SK-N-SH (cell line): Measurements from ENCODE around the gene ROBO4. TPM values are rescaled to one million over a fixed set of nuclear protein-coding genes. Genes with fewer than 3 reads are reported as not detected.

ENCODE experiments used
- CTCF ChIA-PET: fragments of 300-600, 350-600 bp; formaldehyde crosslinking; extraction: SDS; loops from one replicate; lab custom pipeline; 2021; lab: Yijun Ruan, JAX
- POLR2A ChIA-PET: fragments of 350-600 bp; sonication (Branson Sonifier 250); formaldehyde crosslinking; extraction: SDS; loops from one replicate; lab custom pipeline; 2020; ENCODE audit warnings: antibody characterized with exemption, inconsistent platforms; lab: Yijun Ruan, JAX
- DNase-seq: peaks from one replicate; pipeline ENCODE4 v3.0.0; 2012
- H2AFZ ChIP-seq: fragments of 200-600 bp; sonication (generic); 2 replicates; pipeline ENCODE4 v1.8.1; 2016; ENCODE audit warnings: antibody characterized with exemption, mild to moderate bottlenecking, low read depth
- H3F3A ChIP-seq: fragments of 200-600 bp; sonication (generic); replicated peaks from 2 replicates; pipeline ENCODE3; 2016; ENCODE audit warnings: antibody characterized with exemption, mild to moderate bottlenecking; ENCODE audit not compliant: insufficient read depth
- H3K27ac ChIP-seq, 2 experiments: fragments of 200-500 bp in 1 of 2; fragments of 200-600 bp in 1 of 2; sonication (Bioruptor generic) in 1 of 2; sonication (generic), shearing (Covaris generic) in 1 of 2; 2 replicates each; pipeline versions ENCODE4 v1.5.1 to v1.6.1; 2014 to 2016; ENCODE audit warnings: low read depth in 2 of 2, inconsistent platforms in 1 of 2, low read length in 1 of 2, mild to moderate bottlenecking in 1 of 2, mixed read lengths in 1 of 2
- H3K27me3 ChIP-seq: fragments of 200-600 bp; sonication (generic), shearing (Covaris generic); 2 replicates; pipeline ENCODE4 v1.6.1; 2016; ENCODE audit warnings: mixed run types; ENCODE audit not compliant: insufficient read depth
- H3K36me3 ChIP-seq, 2 experiments: fragments of 200-500 bp in 1 of 2; fragments of 200-600 bp in 1 of 2; sonication (Bioruptor generic) in 1 of 2; sonication (generic) in 1 of 2; replicated peaks in 1 of 2; 2 replicates each; pipeline versions ENCODE3 to v1.5.1; 2014 to 2016; ENCODE audit warnings: low read length in 1 of 2, mild to moderate bottlenecking in 1 of 2; ENCODE audit not compliant: insufficient read depth in 2 of 2, control insufficient read depth in 1 of 2
- H3K4me1 ChIP-seq, 2 experiments: fragments of 200-500 bp in 1 of 2; fragments of 200-600 bp in 1 of 2; sonication (Bioruptor generic) in 1 of 2; sonication (generic), shearing (Covaris generic) in 1 of 2; 2 replicates each; pipeline versions ENCODE4 v1.5.1 to v1.6.1; 2014 to 2016; ENCODE audit warnings: low read depth in 1 of 2, low read length in 1 of 2, mixed run types in 1 of 2; ENCODE audit not compliant: insufficient read depth in 2 of 2, control insufficient read depth in 1 of 2
- H3K4me2 ChIP-seq: fragments of 200-600 bp; sonication (generic), shearing (Covaris generic); 2 replicates; pipeline ENCODE4 v1.6.1; 2017; ENCODE audit warnings: mixed run types
- H3K4me3 ChIP-seq, 2 experiments: fragments of 200-500 bp in 1 of 2; fragments of 200-600 bp in 1 of 2; sonication (Bioruptor generic) in 1 of 2; sonication (generic), shearing (Covaris generic) in 1 of 2; 2 replicates each; pipeline versions ENCODE4 v1.5.1 to v1.8.1; 2014 to 2016; ENCODE audit warnings: low read depth in 2 of 2, inconsistent platforms in 1 of 2, low read length in 1 of 2, mild to moderate bottlenecking in 1 of 2, mixed read lengths in 1 of 2, moderate library complexity in 1 of 2
- H3K79me2 ChIP-seq: fragments of 200-600 bp; sonication (generic); 2 replicates; pipeline ENCODE4 v1.8.1; 2017; ENCODE audit warnings: mild to moderate bottlenecking; ENCODE audit not compliant: insufficient read depth
- H3K9ac ChIP-seq: fragments of 200-600 bp; sonication (generic); 2 replicates; pipeline ENCODE4 v1.6.1; 2017; ENCODE audit warnings: mixed run types
- H3K9me2 ChIP-seq: fragments of 200-600 bp; sonication (generic); 2 replicates; pipeline ENCODE4 v1.6.1; 2017; ENCODE audit warnings: mixed run types
- H3K9me3 ChIP-seq: fragments of 200-600 bp; sonication (generic); 2 replicates; pipeline ENCODE4 v1.6.1; 2017; ENCODE audit warnings: mixed run types, mild to moderate bottlenecking, moderate library complexity
- H4K20me1 ChIP-seq: fragments of 200-600 bp; sonication (generic); 2 replicates; pipeline ENCODE4 v1.6.1; 2017; ENCODE audit warnings: mild to moderate bottlenecking, mixed run types; ENCODE audit not compliant: insufficient read depth
- CHD2 ChIP-seq: fragments of 150-350 bp; IDR thresholded peaks from 2 replicates; pipeline ENCODE4 v1.6.1; 2018; ENCODE audit warnings: low read length; ENCODE audit not compliant: partially characterized antibody
- ELF1 ChIP-seq: IDR thresholded peaks from 2 replicates; pipeline ENCODE4 v1.4.0; 2012
- EP300 ChIP-seq, 2 experiments: IDR thresholded peaks; 2 replicates each; pipeline versions ENCODE4 v1.4.0 to v1.6.1; 2012; ENCODE audit warnings: borderline replicate concordance in 1 of 2, low read depth in 1 of 2, low read length in 1 of 2
- EZH2phosphoT487 ChIP-seq: fragments of 200-600 bp; sonication (generic); IDR thresholded peaks from 2 replicates; pipeline ENCODE4 v1.6.1; 2017; ENCODE audit warnings: low read depth, mixed run types, mild to moderate bottlenecking, antibody characterized with exemption, moderate library complexity, borderline replicate concordance
- GABPA ChIP-seq: IDR thresholded peaks from 2 replicates; pipeline ENCODE4 v1.4.0; 2012; ENCODE audit warnings: low read depth, mild to moderate bottlenecking
- GATA2 ChIP-seq: sonication (generic); formaldehyde crosslinking; IDR thresholded peaks from 2 replicates; pipeline ENCODE4 v1.5.0; 2020; ENCODE audit warnings: mild to moderate bottlenecking, missing genetic modification reagents
- MAX ChIP-seq: IDR thresholded peaks from 2 replicates; pipeline ENCODE4 v1.4.0; 2012; ENCODE audit warnings: low read depth
- MEF2A ChIP-seq: IDR thresholded peaks from 2 replicates; pipeline ENCODE4 v1.4.0; 2012; ENCODE audit warnings: low read depth, borderline replicate concordance
- MXI1 ChIP-seq: IDR thresholded peaks from 2 replicates; pipeline ENCODE4 v1.6.1; 2012; ENCODE audit warnings: mild to moderate bottlenecking, low read depth, low read length, improper control_type of control experiment
- NRF1 ChIP-seq: IDR thresholded peaks from 2 replicates; pipeline ENCODE4 v1.6.1; 2012; ENCODE audit warnings: low read depth, mild to moderate bottlenecking, low read length
- PBX3 ChIP-seq: IDR thresholded peaks from 2 replicates; pipeline ENCODE4; 2012
- POLR2AphosphoS5 ChIP-seq: IDR thresholded peaks from 2 replicates; pipeline ENCODE4 v1.6.1; 2012; ENCODE audit warnings: low read depth, low read length
- RAD21 ChIP-seq: IDR thresholded peaks from 2 replicates; pipeline ENCODE4 v1.6.1; 2012; ENCODE audit warnings: mild to moderate bottlenecking, low read length
- RCOR1 ChIP-seq: fragments of 150-350 bp; IDR thresholded peaks from 2 replicates; pipeline ENCODE4 v1.6.1; 2017; ENCODE audit warnings: antibody characterized with exemption, low read length
- RFX5 ChIP-seq: IDR thresholded peaks from 2 replicates; pipeline ENCODE4 v1.6.1; 2012; ENCODE audit warnings: mild to moderate bottlenecking, improper control_type of control experiment, low read length
- RXRA ChIP-seq: IDR thresholded peaks from 2 replicates; pipeline ENCODE4 v1.4.0; 2012; ENCODE audit warnings: low read depth, mild to moderate bottlenecking, borderline replicate concordance
- SMC3 ChIP-seq: IDR thresholded peaks from 2 replicates; pipeline ENCODE4 v1.6.1; 2012; ENCODE audit warnings: low read depth, low read length, improper control_type of control experiment
- TCF12 ChIP-seq: IDR thresholded peaks from 2 replicates; pipeline ENCODE4 v1.4.0; 2012
- USF1 ChIP-seq: IDR thresholded peaks from 2 replicates; pipeline ENCODE4 v1.4.0; 2012; ENCODE audit warnings: low read depth, borderline replicate concordance
- USF2 ChIP-seq: fragments of 150-350 bp; IDR thresholded peaks from 2 replicates; pipeline ENCODE4 v1.6.1; 2017; ENCODE audit warnings: antibody characterized with exemption, low read length, low read depth, borderline replicate concordance
- YY1 ChIP-seq: IDR thresholded peaks from 2 replicates; pipeline ENCODE4 v1.4.0; 2012; ENCODE audit warnings: low read depth, mild to moderate bottlenecking
- WGBS: methylation state at CpG from one replicate; pipeline ENCODE4 v1.1.6; 2017; ENCODE audit warnings: low lambda C conversion rate; 5-methylcytosine and 5-hydroxymethylcytosine counted together
- polyA plus RNA-seq, 3 experiments: library from polyadenylated mRNA; depleted of rRNA; stranded (reverse); fragments of >200 nt; gene quantifications; 2 replicates each; pipeline ENCODE4 v1.2.3, GENCODE V29; 2012

ROBO4 gene
- polyA plus RNA-seq, 1 of the 3 experiments (the other 2 are of a cell fraction), result 0.95 TPM

- CTCF ChIA-PET, result interaction anchor here (1.0 to 1.4 kb wide), 2 partner anchors 9 to 37 kb away, joined by 5 read pairs; no protein-coding TSS in a partner anchor
Observed at GRCh38 chr11:124874571-124875255, 23.0 kb downstream of the ROBO4 start.

GRCh38 chr11:124873951-124874350, 23.7 kb downstream of the ROBO4 start:
- H3K9me2 ChIP-seq, result no peaks in the 10 kb centered on the region
- H3K9me3 ChIP-seq, result no peaks in the 10 kb centered on the region
- POLR2A ChIA-PET, result no interaction called here
- no peaks in the 10 kb centered on the region for H3F3A ChIP-seq
- H3K4me2 ChIP-seq, result no peak overlapping the region
- no peaks in the 10 kb centered on the region for H3K36me3 ChIP-seq
- no peak overlapping the region for H3K27ac ChIP-seq
- WGBS, result 58% methylated on average over 2 of the region's 8 CpGs
- TF ChIP-seq POLR2AphosphoS5 (no peak), TCF12 (no peak), USF1 (no peak), RCOR1 (no peak), EZH2phosphoT487 (no peak), MAX (no peak), GABPA (no peak), ELF1 (no peak), YY1 (no peak), CHD2 (no peak), MXI1 (no peak), USF2 (no peak), NRF1 (no peak), SMC3 (no peak)
- H3K79me2 ChIP-seq, result no peaks in the 10 kb centered on the region; the same call in 1 of the 2 replicates
- H4K20me1 ChIP-seq, result no peaks in the 10 kb centered on the region
- peaks cover 7% of the 10 kb centered on the region for H3K27me3 ChIP-seq
- no peak overlapping the region for H2AFZ ChIP-seq
- no peak overlapping the region for H3K9ac ChIP-seq
- no peak for DNase-seq
- CTCF ChIA-PET, result interaction anchor here (1.4 kb wide), 1 partner anchor 36 kb away, joined by 5 read pairs; no protein-coding TSS in a partner anchor
- peaks cover 0 to 20% of the 10 kb centered on the region in 2 experiments; a peak in 1 of 4 replicates for H3K4me1 ChIP-seq
- H3K4me3 ChIP-seq, result no peak overlapping the region

More at GRCh38 chr11:124874571-124875255, 23.0 kb downstream of the ROBO4 start:
- no peak overlapping the region for H3K27ac ChIP-seq
- H3K4me1 ChIP-seq, result peaks cover 0 to 17% of the 10 kb centered on the region in 2 experiments; a peak in 1 of 4 replicates
- no peak overlapping the region for H3K4me3 ChIP-seq
- H3F3A ChIP-seq, result no peaks in the 10 kb centered on the region
- no peaks in the 10 kb centered on the region for H4K20me1 ChIP-seq
- TF ChIP-seq CHD2 (no peak), POLR2AphosphoS5 (no peak), MEF2A (no peak), RAD21 (no peak), GATA2 (CRISPR knock-in tag) (no peak), RFX5 (no peak), EP300 (IDR thresholded peaks at IDR 0.05; ENCODE audit: borderline replicate concordance in 1 of 2, low read depth in 1 of 2, low read length in 1 of 2) (no peak), PBX3 (no peak), RXRA (no peak)
- H3K4me2 ChIP-seq, result no peak overlapping the region
- peaks cover 6% of the 10 kb centered on the region; the same call in 1 of the 2 replicates for H3K27me3 ChIP-seq
- WGBS, result 86% methylated on average over 6 of the region's 7 CpGs
- no peaks in the 10 kb centered on the region; the same call in 1 of the 2 replicates for H3K79me2 ChIP-seq
- POLR2A ChIA-PET, result no interaction called here
- H3K36me3 ChIP-seq, result no peaks in the 10 kb centered on the region
- H3K9ac ChIP-seq, result no peak overlapping the region
- no peaks in the 10 kb centered on the region for H3K9me3 ChIP-seq
- H3K9me2 ChIP-seq, result no peaks in the 10 kb centered on the region
- no peak overlapping the region for H2AFZ ChIP-seq
- no peak for DNase-seq
